NB4 (cell line): ENCODE data around the gene SART3.

ENCODE experiments used
- CTCF ChIP-seq: IDR thresholded peaks from one replicate; pipeline ENCODE4 v1.5.1; 2012; ENCODE audit warnings: low read depth, low read length
- MAX ChIP-seq: IDR thresholded peaks from 2 replicates; pipeline ENCODE4 v1.6.1; 2011; ENCODE audit warnings: low read depth, low read length
- POLR2A ChIP-seq: IDR thresholded peaks from 2 replicates; pipeline ENCODE4 v1.6.1; 2011; ENCODE audit warnings: mild to moderate bottlenecking; ENCODE audit not compliant: insufficient read length; ENCODE audit errors: extremely low read depth

GRCh38 chr12:108592033-108592909 is 31.3 kb upstream of the SART3 start:
- TF ChIP-seq CTCF, result no peak
- no peak for TF ChIP-seq MAX
- no peak for TF ChIP-seq POLR2A
